ENCODE data around the gene S100A11. TPM values are rescaled to one million over a fixed set of nuclear protein-coding genes. Genes with fewer than 3 reads are reported as not detected.

Gene S100A11
- total RNA-seq, 1 experiment from 2014 or later: 302 TPM

GRCh38 chr1:152047413-152047729 is 10.6 kb upstream of the S100A11 start:
- no peak overlapping the region for H3K23ac ChIP-seq (ENCODE audit: insufficient read length, low read depth, low read length)
- no peaks in the 10 kb centered on the region for H3K79me1 ChIP-seq (ENCODE audit: insufficient read depth, low read depth, low read length, poor library complexity, severe bottlenecking)
- Mint-ChIP-seq H3K36me3 (ENCODE audit: insufficient read depth in 1 of 3, low read depth in 3 of 3) (no peaks in the 10 kb centered on the region), H3K4me3 (peak overlapping the region in 1 of 2 experiments; percentile 43; a peak in 1 of 5 replicates), H3K9me3 (no peaks in the 10 kb centered on the region), H3K27me3 (ENCODE audit: low read depth) (peaks cover 1% of the 10 kb centered on the region), H3K27ac (peak overlapping the region; percentile 94 to 98 (median 97); a peak in 5 of 7 replicates), H3K4me1 (peaks cover 33 to 37% of the 10 kb centered on the region in 2 experiments)
- no peaks in the 10 kb centered on the region for H3K9me3 ChIP-seq (ENCODE audit: control insufficient read depth, low read depth, low read length)
- no peak overlapping the region for H2AFZ ChIP-seq (ENCODE audit: low read length)
- H3K56ac ChIP-seq (ENCODE audit: insufficient read length, low read depth, low read length): no peak overlapping the region
- no CpG with 5 or more reads among the region's 5 CpGs for WGBS (ENCODE audit: extremely low coverage, insufficient read length, low lambda C conversion rate)
- DNase-seq: no peak
- H2BK12ac ChIP-seq (ENCODE audit: insufficient read length, low read depth, low read length): no peak overlapping the region
- no peak overlapping the region for H4K91ac ChIP-seq (ENCODE audit: insufficient read length, low read depth, low read length)
- H4K5ac ChIP-seq (ENCODE audit: insufficient read length, low read depth, low read length): no peak overlapping the region
- peak overlapping the region; percentile 57; the same call in 1 of the 2 replicates for H3K14ac ChIP-seq (ENCODE audit: insufficient read depth, low read length)
- no peak overlapping the region for H3K4ac ChIP-seq (ENCODE audit: low read depth, low read length)
- H3K27ac ChIP-seq (ENCODE audit: insufficient read length, low read depth, low read length): peak overlapping the region; percentile 52
- no peak overlapping the region for H2BK120ac ChIP-seq (ENCODE audit: low read depth, low read length, poor library complexity, severe bottlenecking)
- no peaks in the 10 kb centered on the region for H4K20me1 ChIP-seq (ENCODE audit: control insufficient read depth, insufficient read depth, insufficient read length)
- H2BK20ac ChIP-seq (ENCODE audit: low read depth, low read length, poor library complexity, severe bottlenecking): no peak overlapping the region
- no peak overlapping the region for H2BK15ac ChIP-seq (ENCODE audit: low read depth, low read length)
- no peak overlapping the region for H2BK5ac ChIP-seq (ENCODE audit: insufficient read length, low read length)
- peak overlapping the region; percentile 44 for H3K4me2 ChIP-seq (ENCODE audit: insufficient read depth, insufficient read length, low read length)
- no peak overlapping the region for H3K9ac ChIP-seq (ENCODE audit: extremely low read depth, insufficient read length, low read length)
- H3K79me2 ChIP-seq (ENCODE audit: insufficient read depth, low read length): no peaks in the 10 kb centered on the region
- peaks cover 12% of the 10 kb centered on the region; the same call in 1 of the 2 replicates for H3K4me1 ChIP-seq (ENCODE audit: insufficient read depth, low read length)
- H2AK5ac ChIP-seq (ENCODE audit: insufficient read length, low read length): no peak overlapping the region
- no peaks in the 10 kb centered on the region for H3K27me3 ChIP-seq (ENCODE audit: insufficient read depth, low read length)
- H4K8ac ChIP-seq (replicated peaks; ENCODE audit: insufficient read length, low read depth, low read length): no peak overlapping the region
- H3K23me2 ChIP-seq (ENCODE audit: insufficient read length, low read depth, low read length, poor library complexity, severe bottlenecking): peaks cover 4% of the 10 kb centered on the region
- no peak overlapping the region for H3K18ac ChIP-seq (ENCODE audit: insufficient read length, low read depth, low read length)
- TF ChIP-seq CTCF (conservative IDR thresholded peaks at IDR 0.05): no peak
- no peak overlapping the region for H3T11ph ChIP-seq (ENCODE audit: low read length)
